Measurements from ENCODE around the gene COLQ. TPM values are rescaled to one million over a fixed set of nuclear protein-coding genes. Genes with fewer than 3 reads are reported as not detected.

COLQ gene
- total and polyA plus RNA-seq, 10 donors: 1.9 to 29.8 (median 6.7) TPM

GRCh38 chr3:15498431-15499214 lies 22.9 kb downstream of the COLQ start:
- no peaks in the 10 kb centered on the region for H3K36me3 ChIP-seq
- intact Hi-C loops (cut with DNase I; ENCODE audit: low total_unique reads): no loop called here
- DNase-seq: no peak
- WGBS, 5 donors: 71 to 86% (median 81%) methylated on average over 14 of the region's 14 CpGs
- peaks cover 0 to 21% (median 3%) of the 10 kb centered on the region in 6 donors for H3K4me1 ChIP-seq
- no peak overlapping the region for H3K4me3 ChIP-seq
- no peak overlapping the region for H3K27ac ChIP-seq
- no peaks in the 10 kb centered on the region for H3K9me3 ChIP-seq
- TF ChIP-seq POLR2A (IDR thresholded peaks at IDR 0.05) (no peak), CTCF (IDR thresholded peaks at IDR 0.05 in 8 of 11, conservative IDR thresholded peaks at IDR 0.05 in 3 of 11) (no peak), POLR2AphosphoS5 (IDR thresholded peaks at IDR 0.05) (no peak)
- H3K27me3 ChIP-seq (replicated peaks in 1 of 7): no peaks in the 10 kb centered on the region

DNA sequence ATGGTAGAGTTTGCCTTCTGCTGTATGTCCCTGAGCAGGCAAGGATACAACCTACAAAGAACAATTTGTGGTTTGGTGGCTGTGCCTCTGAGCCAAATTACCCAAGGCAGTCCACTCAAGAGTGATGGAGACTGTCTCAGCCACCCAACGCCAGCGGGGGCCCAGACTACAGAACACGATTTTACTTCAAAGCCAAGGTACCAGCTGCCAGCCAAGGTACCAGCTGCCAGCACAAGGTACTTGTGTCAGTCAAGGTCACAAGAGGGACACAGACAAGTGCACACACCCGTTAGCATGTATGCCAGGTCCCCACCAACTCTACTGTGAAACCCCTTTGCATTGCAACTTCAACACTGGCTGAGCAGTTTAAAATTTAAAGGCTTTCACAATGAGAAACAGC lies 23.5 kb downstream of the COLQ start:
- no peaks in the 10 kb centered on the region for H3K9me3 ChIP-seq
- DNase-seq: no peak
- 82 to 94% (median 89%) methylated on average over 4 of the region's 4 CpGs for WGBS, 5 donors
- H3K4me1 ChIP-seq: peaks cover 0 to 21% (median 3%) of the 10 kb centered on the region in 6 donors
- TF ChIP-seq CTCF (IDR thresholded peaks at IDR 0.05 in 8 of 11, conservative IDR thresholded peaks at IDR 0.05 in 3 of 11) (no peak), POLR2AphosphoS5 (IDR thresholded peaks at IDR 0.05) (no peak), POLR2A (IDR thresholded peaks at IDR 0.05) (no peak)
- H3K27ac ChIP-seq: no peak overlapping the region
- no peak overlapping the region for H3K4me3 ChIP-seq
- no peaks in the 10 kb centered on the region for H3K36me3 ChIP-seq
- H3K27me3 ChIP-seq (replicated peaks in 1 of 7): no peaks in the 10 kb centered on the region
- intact Hi-C loops (cut with DNase I; ENCODE audit: low total_unique reads): no loop called here

- Histone ChIP-seq H3K36me3 (no peaks in the 10 kb centered on the region), H3K4me1 (peaks cover 0 to 21% (median 3%) of the 10 kb centered on the region in 6 donors), H3K27ac (no peak overlapping the region), H3K4me3 (no peak overlapping the region), H3K9me3 (no peaks in the 10 kb centered on the region), H3K27me3 (replicated peaks in 1 of 7) (no peaks in the 10 kb centered on the region)
- TF ChIP-seq POLR2A (IDR thresholded peaks at IDR 0.05): no peak
- TF ChIP-seq CTCF (IDR thresholded peaks at IDR 0.05 in 8 of 11, conservative IDR thresholded peaks at IDR 0.05 in 3 of 11): no peak
- TF ChIP-seq POLR2AphosphoS5 (IDR thresholded peaks at IDR 0.05): no peak
- intact Hi-C loops (cut with DNase I; ENCODE audit: low total_unique reads): no loop called here
- DNase-seq: no peak
- WGBS, 5 donors: 87 to 94% (median 93%) methylated on average over 8 of the region's 8 CpGs
Observed at GRCh38 chr3:15496341-15496664, 25.2 kb downstream of the COLQ start.

DNA sequence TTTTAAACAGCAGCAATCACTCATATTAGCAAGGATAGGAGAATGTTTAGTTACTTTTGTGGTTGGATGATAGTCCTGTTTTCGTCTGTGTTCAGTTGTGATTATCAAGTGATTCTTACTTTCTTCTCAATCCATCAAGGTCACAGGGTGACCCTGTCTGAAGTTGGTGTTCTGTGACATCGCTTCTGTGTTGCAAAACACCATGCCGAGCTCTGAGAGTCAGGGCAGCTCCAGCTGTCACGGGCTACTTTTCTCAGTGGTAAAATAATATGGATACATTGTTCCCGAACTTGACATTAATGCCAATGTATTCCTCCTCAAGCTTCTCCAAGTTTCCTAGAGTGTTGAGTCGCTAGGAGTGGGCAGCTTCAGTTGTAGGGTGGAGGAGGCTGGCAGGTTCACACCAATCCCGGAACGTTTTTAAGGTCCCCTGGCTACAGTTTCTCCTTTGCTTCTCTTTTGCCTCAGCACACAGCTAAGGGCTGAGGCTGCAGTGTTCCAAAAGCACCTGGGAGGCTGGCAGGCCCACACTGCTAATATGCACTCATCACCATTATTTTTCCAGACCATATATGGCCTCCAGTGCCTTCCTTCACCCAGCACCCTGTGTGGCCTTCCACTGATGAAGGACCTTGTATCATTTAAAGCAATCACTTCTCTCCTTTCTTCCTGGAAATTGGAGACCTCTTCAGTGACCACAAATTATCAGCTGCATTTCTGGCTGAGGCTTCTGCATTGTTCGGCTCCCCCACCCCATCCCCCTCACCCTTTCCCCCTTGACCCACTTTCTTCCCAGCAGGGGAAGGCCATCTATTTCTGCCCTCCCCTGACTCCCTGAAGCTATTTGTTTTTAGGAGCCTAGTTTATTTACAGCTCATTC lies 25.8 kb downstream of the COLQ start:
- WGBS, 5 donors: 85 to 91% (median 87%) methylated on average over 9 of the region's 9 CpGs
- DNase-seq: no peak
- no peak overlapping the region for H3K4me3 ChIP-seq
- H3K36me3 ChIP-seq: no peaks in the 10 kb centered on the region
- peaks cover 0 to 16% (median 3%) of the 10 kb centered on the region in 6 donors for H3K4me1 ChIP-seq
- TF ChIP-seq POLR2A (IDR thresholded peaks at IDR 0.05) (no peak), POLR2AphosphoS5 (IDR thresholded peaks at IDR 0.05) (no peak), CTCF (IDR thresholded peaks at IDR 0.05 in 8 of 11, conservative IDR thresholded peaks at IDR 0.05 in 3 of 11) (no peak)
- no peaks in the 10 kb centered on the region for H3K9me3 ChIP-seq
- H3K27ac ChIP-seq: no peak overlapping the region
- intact Hi-C loops (cut with DNase I; ENCODE audit: low total_unique reads): no loop called here
- no peaks in the 10 kb centered on the region for H3K27me3 ChIP-seq (replicated peaks in 1 of 7)

Data from spleen (tissue), 11 donors.